GM10248 (cell line): Measurements from ENCODE around the gene APOM.
A peak's percentile ranks its signal among the peaks of the same experiment; 100 is the strongest.

Experiments
- CTCF ChIA-PET: fragments of 300-600 bp; sonication (Branson Sonifier 250); formaldehyde crosslinking; extraction: SDS; loops from one replicate; lab custom pipeline; 2021; ENCODE audit warnings: antibody characterized with exemption; lab: Yijun Ruan, JAX
- POLR2A ChIA-PET: fragments of 350-650 bp; sonication (Branson Sonifier 250); formaldehyde crosslinking; extraction: SDS; loops from one replicate; lab custom pipeline; 2020; ENCODE audit warnings: antibody characterized with exemption; lab: Yijun Ruan, JAX
- DNase-seq: peaks from one replicate; pipeline ENCODE4 v3.0.0; 2012; ENCODE audit errors: extremely low spot score
- CTCF ChIP-seq: IDR thresholded peaks from 2 replicates; pipeline ENCODE4 v1.5.1; 2012; ENCODE audit warnings: mild to moderate bottlenecking, low read depth; ENCODE audit errors: extremely low read depth, missing control alignments, control extremely low read depth

Gene APOM

GRCh38 chr6:31669676-31670075 lies 14.0 kb downstream of the APOM start, which contains the start of gene LY6G5B:
Gene LY6G5B (plus strand): TSS chr6:31669976. CDS start chr6:31670951, 975 bp downstream.
- TF ChIP-seq CTCF = no peak
- CTCF ChIA-PET = interaction anchor here (1.3 to 2.7 kb wide), 5 partner anchors 10 to 119 kb away, joined by 3 to 9 read pairs (median 4); no protein-coding TSS in a partner anchor
- DNase-seq = no peak
- POLR2A ChIA-PET = interaction anchor here (0.6 kb wide), 1 partner anchor 11 kb away, joined by 3 read pairs; the partner anchor contains the start of gene LY6G5C

- CTCF ChIA-PET = interaction anchor here (1.5 to 2.3 kb wide), 2 partner anchors 13 to 77 kb away, joined by 4 to 5 read pairs; no protein-coding TSS in a partner anchor
- POLR2A ChIA-PET = interaction anchor here (1.1 kb wide), 1 partner anchor 139 kb away, joined by 3 read pairs; the partner anchor contains the start of genes HSPA1A and HSPA1L
- no peak for DNase-seq
- no peak for TF ChIP-seq CTCF
Observed at GRCh38 chr6:31676322-31676903, 20.7 kb downstream of the APOM start.

- no peak for TF ChIP-seq CTCF
- CTCF ChIA-PET = interaction anchor here (1.2 to 1.5 kb wide), 2 partner anchors 12 to 13 kb away, joined by 3 to 4 read pairs; no protein-coding TSS in a partner anchor
- no peak for DNase-seq
- POLR2A ChIA-PET = no interaction called here
Observed at GRCh38 chr6:31676904-31677303, 21.2 kb downstream of the APOM start.

GRCh38 chr6:31677955-31678354 lies 22.3 kb downstream of the APOM start:
- no peak for TF ChIP-seq CTCF
- POLR2A ChIA-PET = no interaction called here
- CTCF ChIA-PET = interaction anchor here (0.8 to 2.9 kb wide), 6 partner anchors 10 to 275 kb away, joined by 3 to 12 read pairs (median 4); partner anchors contain the start of gene LY6G6D
- DNase-seq = no peak

- ChIA-PET CTCF (interaction anchor here (0.6 to 2.9 kb wide), 20 partner anchors 8 to 290 kb away, joined by 3 to 20 read pairs (median 4); partner anchors contain the start of genes ABHD16A, CSNK2B, HSPA1A and HSPA1L), POLR2A (interaction anchor here (0.6 kb wide), 1 partner anchor 10 kb away, joined by 3 read pairs; no protein-coding TSS in a partner anchor)
- DNase-seq = peak; percentile 83
- TF ChIP-seq CTCF = peak; percentile 77
Observed at GRCh38 chr6:31680226-31681134, 24.8 kb downstream of the APOM start, which contains the start of gene LY6G5C. Gene LY6G5C (minus strand): TSS chr6:31681067. CDS start chr6:31680373, 694 bp downstream.
